AG09319 (cell line): Measurements from ENCODE around the gene MYBPH.

Source experiments
- DNase-seq: peaks from one replicate; pipeline ENCODE4 v3.0.0-alpha.2; 2010; ENCODE audit warnings: low read depth; ENCODE audit errors: extremely low read depth
- CTCF ChIP-seq: IDR thresholded peaks from 2 replicates; pipeline ENCODE4 v1.5.1; 2011; ENCODE audit warnings: low read depth, mild to moderate bottlenecking, inconsistent platforms, low read length, moderate library complexity

Gene MYBPH

GRCh38 chr1:203138066-203138465 lies 37.6 kb downstream of the MYBPH start:
- TF ChIP-seq CTCF: no peak
- no peak for DNase-seq

GRCh38 chr1:203137324-203137723 lies 38.3 kb downstream of the MYBPH start:
- DNase-seq: no peak
- no peak for TF ChIP-seq CTCF

GRCh38 chr1:203136409-203137042 lies 39.1 kb downstream of the MYBPH start:
- DNase-seq: no peak
- no peak for TF ChIP-seq CTCF

GRCh38 chr1:203135636-203136305 lies 39.9 kb downstream of the MYBPH start:
- DNase-seq: no peak
- no peak for TF ChIP-seq CTCF

GRCh38 chr1:203133970-203134725 lies 41.5 kb downstream of the MYBPH start:
- no peak for TF ChIP-seq CTCF
- DNase-seq: no peak

GRCh38 chr1:203131548-203132200 lies 44.0 kb downstream of the MYBPH start:
- no peak for TF ChIP-seq CTCF
- no peak for DNase-seq
